HG02571 (cell line): ENCODE measurements around the gene TTC31.
"Not testable (repeated sequence)": the region's sequence is repeated elsewhere in the genome, so short reads cannot be mapped to it uniquely, and the experiment has no call there.

ENCODE experiments used
- ATAC-seq: cut with Tn5 transposase; IDR thresholded peaks from one replicate; pipeline ENCODE4 v1.9.1; 2021; ENCODE audit warnings: mild to moderate bottlenecking, moderate library complexity; ENCODE audit not compliant: unreplicated experiment

TTC31 gene

DNA sequence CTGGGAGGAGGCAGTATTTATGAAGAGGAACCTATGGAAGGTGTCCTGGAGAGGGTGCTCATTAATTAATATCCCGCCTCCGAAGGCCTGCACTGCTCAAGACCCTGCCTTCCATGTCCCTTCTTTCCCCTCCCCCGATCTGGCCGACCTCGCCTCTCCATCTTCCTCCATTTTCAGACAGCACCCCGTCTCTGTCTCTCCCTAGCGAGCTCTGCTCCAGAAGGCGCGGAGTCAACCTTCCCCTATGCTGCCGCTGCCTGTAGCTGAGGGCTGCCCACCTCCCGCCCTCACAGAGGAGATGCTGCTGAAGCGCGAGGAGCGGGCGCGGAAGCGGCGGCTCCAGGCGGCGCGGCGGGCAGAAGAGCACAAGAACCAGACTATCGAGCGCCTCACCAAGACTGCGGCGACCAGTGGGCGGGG lies 25.7 kb upstream of the TTC31 start:
- no peak for ATAC-seq

DNA sequence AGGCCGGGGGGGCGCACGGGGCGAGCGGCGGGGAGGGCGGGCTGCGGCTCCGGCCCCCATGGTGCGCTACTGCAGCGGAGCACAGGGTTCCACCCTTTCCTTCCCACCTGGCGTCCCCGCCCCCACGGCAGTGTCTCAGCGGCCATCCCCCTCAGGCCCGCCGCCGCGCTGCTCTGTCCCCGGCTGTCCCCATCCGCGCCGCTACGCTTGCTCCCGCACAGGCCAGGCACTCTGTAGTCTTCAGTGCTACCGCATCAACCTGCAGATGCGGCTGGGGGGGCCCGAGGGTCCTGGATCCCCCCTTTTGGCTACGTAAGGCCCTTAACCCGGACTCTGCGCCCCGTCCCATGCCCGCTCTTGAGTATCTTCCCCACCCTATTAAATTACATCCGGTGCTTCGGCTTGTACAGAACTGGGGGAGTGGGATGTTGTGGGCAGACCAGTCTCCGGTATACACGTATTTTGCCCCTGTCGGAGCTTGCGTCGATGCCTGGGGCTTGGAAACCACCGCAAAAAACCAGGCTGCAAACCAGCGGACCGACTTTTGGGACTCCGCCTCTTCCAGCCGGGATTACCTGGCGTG lies 25.2 kb upstream of the TTC31 start:
- peak; percentile 30 for ATAC-seq

- peak; percentile 77 for ATAC-seq
Measured at GRCh38 chr2:74458132-74458937, 24.5 kb upstream of the TTC31 start, which contains the start of gene WBP1. WBP1 (plus strand) TSS chr2:74458438; CDS start chr2:74458603, 165 bp downstream.

GRCh38 chr2:74458938-74459363 lies 23.9 kb upstream of the TTC31 start:
- no peak for ATAC-seq

- not testable (repeated sequence) for ATAC-seq
Measured at GRCh38 chr2:74459503-74460118, 23.3 kb upstream of the TTC31 start.

DNA sequence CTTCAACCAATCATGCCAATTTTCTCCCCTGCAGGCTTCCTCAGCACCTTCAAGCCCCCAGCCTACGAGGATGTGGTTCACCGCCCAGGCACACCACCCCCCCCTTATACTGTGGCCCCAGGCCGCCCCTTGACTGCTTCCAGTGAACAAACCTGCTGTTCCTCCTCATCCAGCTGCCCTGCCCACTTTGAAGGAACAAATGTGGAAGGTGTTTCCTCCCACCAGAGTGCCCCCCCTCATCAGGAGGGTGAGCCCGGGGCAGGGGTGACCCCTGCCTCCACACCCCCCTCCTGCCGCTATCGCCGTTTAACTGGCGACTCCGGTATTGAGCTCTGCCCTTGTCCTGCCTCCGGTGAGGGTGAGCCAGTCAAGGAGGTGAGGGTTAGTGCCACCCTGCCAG lies 22.7 kb upstream of the TTC31 start:
- ATAC-seq = not testable (repeated sequence)

GRCh38 chr2:74461187-74462053 lies 21.5 kb upstream of the TTC31 start:
- ATAC-seq = no peak

DNA sequence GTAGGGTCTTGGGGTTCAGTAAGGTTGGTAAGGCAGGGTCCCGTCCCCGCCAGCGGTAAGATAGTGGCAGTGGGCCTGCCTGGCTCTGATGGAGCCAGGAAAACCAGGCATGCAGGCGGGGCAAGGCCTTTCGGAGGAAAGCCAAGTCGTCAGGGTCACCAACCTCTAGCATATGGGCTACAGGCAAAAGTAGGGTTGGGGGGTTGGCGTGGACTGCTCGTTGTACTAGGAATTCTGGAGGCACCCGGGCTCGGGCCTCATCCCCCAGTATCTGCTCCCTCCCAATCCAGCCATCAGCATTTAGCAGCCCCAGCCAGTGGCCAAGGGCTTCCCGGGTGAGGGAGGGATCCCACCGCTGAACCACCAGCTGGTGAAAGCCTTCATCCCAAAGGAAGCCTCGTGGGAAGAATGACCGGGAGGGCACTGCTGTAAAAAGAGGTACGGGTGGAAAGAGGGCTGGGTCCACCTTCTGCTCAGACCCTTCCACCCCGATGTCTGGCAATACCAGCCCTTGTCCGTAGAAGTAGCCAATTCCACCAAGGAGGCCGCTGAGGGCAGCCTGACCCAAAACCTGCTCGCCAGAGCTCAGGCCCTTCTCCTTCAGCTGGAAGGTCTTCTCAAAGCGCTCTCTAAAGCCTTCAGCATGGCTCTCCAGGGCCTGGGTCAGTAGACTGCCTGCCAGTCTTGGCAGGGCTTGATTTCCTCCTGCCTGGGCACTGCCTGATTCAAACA lies 20.7 kb upstream of the TTC31 start:
- ATAC-seq = no peak

DNA sequence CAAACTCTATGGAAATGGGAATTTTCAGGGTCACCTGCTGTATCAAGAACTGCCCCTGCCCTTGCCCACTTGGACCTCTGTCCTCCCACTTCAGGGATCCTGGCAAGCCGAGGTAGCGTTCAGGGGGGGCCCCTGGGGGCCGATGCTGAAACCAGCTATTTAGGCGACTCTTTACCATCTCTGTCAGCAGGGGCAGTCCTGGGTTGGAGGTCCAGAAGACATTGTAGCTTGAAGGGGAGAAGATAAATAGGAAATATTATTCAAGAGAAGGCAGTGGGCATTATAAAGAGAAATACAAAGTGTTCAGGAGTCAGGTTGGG lies 20.1 kb upstream of the TTC31 start:
- ATAC-seq = no peak

- ATAC-seq = no peak
Measured at GRCh38 chr2:74464406-74464805, 18.5 kb upstream of the TTC31 start.

DNA sequence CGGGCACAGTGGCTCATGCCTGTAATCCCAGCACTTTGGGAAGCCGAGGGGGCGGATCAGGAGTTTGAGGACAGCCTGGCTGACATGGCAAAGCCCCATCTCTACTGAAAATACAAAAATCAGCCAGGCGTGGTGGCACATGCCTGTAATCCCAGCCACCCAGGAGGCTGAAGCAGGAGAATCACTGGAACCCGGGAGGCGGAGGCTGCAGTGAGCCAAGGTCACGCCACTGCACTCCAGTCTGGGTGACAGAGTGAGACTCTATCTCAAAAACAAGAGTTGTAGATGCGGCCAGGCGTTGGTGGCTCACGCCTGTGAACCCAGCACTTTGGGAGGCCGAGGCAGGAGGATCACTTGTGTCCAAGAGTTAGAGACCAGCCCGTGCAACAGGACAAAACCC lies 12.1 kb upstream of the TTC31 start:
- not testable (repeated sequence) for ATAC-seq

- ATAC-seq = no peak
Measured at GRCh38 chr2:74471332-74472065, 11.4 kb upstream of the TTC31 start.

- ATAC-seq = peak; percentile 85
Measured at GRCh38 chr2:74472086-74472944, 10.6 kb upstream of the TTC31 start, which contains the start of gene MRPL53. MRPL53 (minus strand) TSS chr2:74472680; CDS start chr2:74472660, 20 bp downstream.

GRCh38 chr2:74472945-74473258 lies 10.0 kb upstream of the TTC31 start:
- no peak for ATAC-seq

DNA sequence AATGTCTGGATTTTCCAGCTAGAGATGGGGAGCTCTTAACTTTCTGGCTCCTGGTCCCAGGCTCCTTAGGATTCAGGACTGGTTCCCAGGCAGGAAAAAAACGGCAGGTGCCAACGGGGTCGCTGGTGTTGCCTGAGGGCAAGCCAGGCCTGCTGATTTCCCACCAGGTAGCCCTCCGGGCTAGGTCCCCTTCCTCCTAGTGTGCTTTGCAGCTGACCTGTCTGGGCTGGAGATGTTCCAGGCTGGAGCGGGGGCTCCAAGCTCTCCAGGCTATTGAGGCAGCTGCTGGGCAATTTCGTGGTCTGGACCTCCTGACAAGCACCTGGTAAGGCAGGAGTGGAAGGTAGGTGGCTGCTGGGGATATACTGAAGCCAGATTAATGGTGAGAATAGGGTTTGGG lies 8.4 kb upstream of the TTC31 start:
- ATAC-seq = no peak

- ATAC-seq = no peak
Measured at GRCh38 chr2:74474899-74475298, 8.0 kb upstream of the TTC31 start.

DNA sequence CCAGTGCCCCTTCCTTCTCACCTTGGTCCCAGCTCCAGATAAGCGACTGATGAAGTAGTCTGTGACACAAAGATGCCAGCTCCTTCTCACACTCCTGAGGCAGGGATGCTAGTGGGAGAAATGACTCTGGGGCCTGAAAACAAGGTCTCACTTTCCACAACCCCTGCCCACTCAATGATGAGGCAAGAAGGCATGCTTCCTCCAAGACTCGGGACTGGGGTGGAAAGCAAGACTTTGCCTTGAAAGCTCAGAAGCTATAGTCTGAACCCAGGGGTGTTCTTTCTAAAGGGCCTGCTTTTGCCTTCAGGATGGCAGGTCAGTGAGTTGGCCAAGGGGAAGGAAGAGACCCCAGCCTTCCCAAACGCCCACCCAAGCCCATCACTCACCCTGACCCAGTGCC lies 1.4 kb upstream of the TTC31 start:
- no peak for ATAC-seq

DNA sequence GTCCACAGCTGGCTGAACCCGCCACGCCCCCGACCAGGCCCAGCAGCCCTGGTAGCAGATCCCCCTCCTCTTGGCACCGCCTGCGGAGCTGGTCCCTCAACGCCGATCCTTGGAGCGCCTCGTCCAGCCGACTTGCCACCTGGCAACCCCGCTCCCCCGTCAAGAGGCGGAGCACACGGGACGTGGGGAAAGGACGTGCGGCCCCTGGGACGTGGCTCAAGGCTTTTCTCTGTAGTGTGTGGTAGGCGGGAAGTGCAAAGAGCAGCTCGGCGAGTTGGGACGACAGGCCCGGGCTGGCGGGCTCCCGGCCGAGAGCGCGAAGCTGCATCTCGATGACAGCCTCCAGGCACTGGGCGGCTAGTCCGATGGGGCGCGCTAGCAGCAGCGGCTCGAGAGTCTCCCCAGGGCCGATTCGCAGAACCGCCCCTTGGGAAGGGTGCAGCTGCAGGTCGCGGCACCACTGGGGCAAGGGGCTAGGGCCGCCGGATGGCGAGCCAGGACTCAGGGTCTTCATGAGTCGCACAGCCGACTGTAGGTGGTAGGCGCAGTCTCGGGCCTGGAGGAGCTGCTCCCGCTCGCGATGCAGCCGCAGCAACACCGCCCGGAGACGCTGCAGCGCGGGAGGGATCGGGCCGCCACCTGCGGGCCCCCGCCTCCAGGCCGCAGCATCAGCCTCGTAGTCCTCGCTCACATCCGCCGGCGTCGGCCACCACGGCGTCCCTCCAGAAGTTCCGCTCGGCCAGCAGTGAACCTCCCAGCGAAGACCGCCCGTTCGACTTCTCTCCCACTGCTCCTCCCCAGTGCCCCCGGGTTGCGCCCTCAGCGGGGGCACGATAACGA lies 700 bp upstream of the TTC31 start:
- ATAC-seq = peak; percentile 34
